ENCODE results near the gene C10orf143. TPM values are rescaled to one million over a fixed set of nuclear protein-coding genes. Genes with fewer than 3 reads are reported as not detected.
A peak's percentile ranks its signal among the peaks of the same experiment; 100 is the strongest.

The C10orf143 gene
- total RNA-seq, 1 donor from 2014 or later, result 0.96 TPM

DNA sequence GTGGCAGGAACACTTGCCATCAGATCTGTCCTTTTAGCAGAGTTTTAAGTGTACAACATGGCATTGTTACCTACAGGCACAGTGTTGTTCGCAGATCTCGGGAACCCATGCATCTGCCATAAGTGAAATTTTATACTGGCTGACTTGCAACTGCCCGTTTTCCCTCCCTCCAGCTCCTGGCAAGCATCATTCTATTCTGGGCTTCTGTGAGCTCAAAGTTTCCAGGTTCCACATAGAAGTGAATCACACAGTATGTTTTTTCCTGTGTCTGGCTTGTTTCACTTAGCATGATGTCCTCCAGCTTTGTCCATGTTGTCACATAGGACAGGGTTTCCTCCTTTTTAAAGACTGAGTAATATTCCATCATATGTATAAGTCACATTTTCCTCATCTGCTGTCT, 56.6 kb downstream of the C10orf143 start:
- DNase-seq (ENCODE audit: low read depth), result no peak

DNA sequence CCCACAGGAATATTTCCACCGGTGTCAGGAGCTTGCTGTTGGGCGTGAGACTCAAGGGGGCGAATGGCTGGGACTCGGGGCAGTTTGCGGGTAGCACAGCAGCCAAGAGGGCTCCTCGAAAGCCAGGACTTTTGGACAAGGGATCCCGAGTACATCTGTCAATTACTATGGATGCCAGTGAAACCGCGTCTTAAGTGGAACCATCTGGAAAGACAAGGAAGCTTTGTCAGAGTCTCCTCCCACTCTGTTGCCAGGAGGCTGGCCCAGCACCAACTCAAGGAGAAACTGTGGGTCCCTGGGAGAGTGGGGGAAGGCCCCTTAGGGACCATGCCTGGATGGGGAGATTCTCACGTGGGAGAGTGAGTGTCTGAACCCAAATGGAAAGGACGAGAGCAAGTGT, 57.1 kb downstream of the C10orf143 start:
- DNase-seq (ENCODE audit: low read depth), result peak; percentile 34

DNA sequence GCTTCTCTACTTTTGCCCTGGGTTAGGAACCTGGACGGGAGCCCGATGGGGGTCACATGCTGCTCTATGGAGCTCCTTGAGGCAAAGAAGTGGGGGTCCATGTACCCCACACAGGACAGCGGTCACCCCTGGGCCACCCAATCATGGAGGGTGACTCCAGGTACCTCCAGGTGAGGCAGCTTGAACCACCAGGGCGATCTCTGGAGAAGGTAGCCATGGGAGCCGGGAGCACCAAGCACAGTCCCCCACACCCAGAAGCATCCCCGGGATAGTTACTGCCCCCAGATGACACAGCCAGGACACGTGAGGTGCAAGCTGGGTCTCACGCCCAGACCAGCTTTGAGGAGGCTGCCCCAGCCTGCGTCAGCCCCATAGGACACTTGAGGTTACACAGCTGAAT, 58.4 kb downstream of the C10orf143 start:
- no peak for DNase-seq (ENCODE audit: low read depth)

DNA sequence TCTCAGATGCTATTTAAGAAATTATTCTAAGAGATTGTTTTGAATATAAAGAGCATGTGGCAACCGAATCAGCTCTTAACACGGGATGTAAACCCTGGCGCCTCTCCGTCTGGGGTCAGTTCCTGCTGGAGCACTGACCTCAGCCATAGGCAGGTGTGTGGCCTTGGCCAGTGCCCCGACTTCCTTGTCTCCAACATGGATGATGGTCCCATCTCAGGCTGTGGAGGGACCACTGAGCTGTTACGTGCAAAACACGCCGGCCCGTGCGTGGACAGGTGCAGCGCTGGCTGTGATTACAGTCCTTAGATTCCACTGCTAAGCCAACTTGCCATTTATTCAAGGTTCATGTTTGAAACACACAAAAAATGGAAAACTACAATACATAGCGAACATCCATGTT, 59.9 kb downstream of the C10orf143 start:
- DNase-seq (ENCODE audit: low read depth), result no peak

DNA sequence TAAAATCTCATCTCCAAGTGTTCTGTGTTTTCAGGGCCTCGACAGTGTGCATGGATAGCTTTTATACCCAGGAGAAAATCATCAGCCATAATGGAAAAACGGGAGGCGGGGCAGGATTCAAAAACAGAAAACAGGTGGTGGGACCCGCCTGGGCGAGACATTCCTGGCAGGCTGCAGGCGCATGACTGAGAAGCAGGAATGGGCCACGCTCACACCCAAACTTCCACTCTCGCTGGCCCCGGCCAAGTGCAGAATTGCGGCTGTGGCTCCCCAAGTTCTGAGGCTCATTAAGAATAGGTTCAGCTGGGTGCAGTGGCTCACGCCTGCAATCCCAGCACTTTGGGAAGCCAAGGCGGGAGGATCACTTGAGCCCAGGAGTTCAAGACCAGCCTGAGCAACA, 60.6 kb downstream of the C10orf143 start:
- DNase-seq (ENCODE audit: low read depth), result peak; percentile 72

DNA sequence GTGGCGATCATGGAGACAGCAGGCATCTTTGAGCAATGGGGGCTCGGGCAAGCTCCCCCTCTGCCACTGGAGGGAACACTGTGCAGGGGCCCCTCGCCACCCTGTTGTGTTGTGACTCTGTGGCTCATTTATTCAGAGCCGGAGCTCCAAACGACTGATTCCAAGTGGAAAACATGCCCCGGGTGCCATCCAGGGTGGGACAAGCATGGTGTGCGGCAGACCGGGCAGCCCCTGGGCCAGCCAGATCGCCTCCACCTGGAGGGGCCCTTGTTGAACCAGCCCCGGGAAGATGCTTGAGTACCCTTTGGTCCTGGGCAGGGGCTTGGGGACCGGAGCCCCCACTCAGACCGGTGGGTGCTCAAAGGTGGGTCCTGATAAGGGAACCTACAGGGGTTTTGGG, 61.4 kb downstream of the C10orf143 start:
- DNase-seq (ENCODE audit: low read depth), result no peak

DNA sequence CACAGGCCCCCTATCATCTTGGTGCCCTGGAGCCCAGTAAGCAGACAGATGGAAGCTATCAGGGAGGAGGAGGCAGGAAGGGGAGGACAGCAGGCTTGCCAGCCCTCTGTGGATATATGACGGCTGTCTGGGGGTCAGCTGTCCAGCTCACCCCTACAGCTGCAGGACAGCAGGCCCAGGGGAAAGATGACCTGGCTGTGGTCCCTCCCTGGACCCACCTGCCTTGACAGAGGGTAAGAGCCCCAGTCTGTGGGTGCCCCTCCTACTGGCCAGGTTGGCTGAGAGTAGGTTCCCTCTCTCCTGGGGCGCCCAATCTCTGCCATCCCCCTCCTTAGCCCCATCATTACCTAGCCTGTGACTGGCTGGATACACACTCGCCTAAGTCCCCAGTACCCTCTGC, 62.5 kb downstream of the C10orf143 start:
- DNase-seq (ENCODE audit: low read depth), result no peak

DNA sequence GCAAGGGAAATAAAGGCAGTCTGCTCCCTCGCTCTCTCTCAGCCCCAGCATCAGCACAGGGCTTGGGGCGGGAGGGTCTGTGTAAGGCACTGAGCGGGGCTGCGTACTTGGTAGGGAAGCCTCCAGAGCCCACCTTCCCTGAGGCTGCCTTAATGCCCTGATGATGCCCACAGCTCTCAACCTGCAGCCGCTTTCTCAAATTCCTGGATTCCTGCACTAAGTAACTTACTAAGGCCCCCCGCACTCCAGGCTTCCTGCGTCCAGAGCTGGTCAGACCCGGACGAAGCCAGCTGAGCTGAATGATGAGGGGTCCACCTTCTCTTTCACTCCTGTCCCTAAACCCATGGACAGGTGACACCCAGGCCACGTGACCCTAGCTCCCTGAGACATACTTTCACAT, 63.3 kb downstream of the C10orf143 start:
- no peak for DNase-seq (ENCODE audit: low read depth)

DNA sequence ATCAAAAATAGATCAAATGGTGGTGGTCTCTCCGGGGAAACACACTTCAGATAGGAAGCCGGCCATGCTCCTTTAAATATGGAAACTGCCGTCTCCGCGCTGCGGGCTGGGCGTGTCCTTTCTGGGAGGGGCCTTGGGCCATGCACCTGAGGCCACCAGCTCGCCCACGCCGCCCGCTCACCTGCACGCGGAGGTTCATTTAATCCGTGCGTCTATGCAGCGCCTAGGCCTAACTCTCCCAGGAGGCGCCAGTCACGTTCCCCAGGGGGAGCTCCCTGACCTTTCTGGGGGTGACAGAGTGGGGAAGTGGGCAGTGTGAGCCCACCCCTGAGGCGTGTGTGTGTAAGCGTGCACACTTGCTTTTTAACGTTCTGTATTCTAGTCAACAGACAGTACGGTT, 64.0 kb downstream of the C10orf143 start:
- DNase-seq (ENCODE audit: low read depth), result no peak

DNA sequence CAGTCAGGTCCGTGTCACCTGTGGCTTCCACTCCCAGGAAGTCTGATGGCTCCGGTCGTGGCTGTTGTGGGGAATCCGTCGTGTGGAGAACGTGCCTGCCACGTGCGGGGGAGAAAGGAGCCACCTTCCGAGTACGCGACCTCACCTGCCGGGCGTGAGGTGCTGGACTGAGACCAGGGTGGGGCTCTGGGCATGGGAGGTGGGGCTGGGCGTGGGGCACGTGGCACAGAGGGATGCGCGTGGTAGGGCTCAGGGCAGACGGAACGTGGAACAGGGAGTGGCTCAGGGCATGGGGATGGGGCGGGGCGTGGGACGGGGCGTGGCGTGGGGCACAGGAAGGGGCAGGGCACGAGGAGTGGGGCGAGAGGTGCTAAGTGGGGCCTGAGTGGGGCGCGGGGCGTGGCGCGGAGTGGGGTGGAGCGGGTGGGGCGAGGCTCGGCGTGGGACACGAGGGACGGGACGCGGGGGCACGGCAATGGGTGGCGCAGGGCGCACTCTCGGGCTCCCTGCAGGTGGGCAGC, 64.8 kb downstream of the C10orf143 start:
- DNase-seq (ENCODE audit: low read depth), result no peak

DNA sequence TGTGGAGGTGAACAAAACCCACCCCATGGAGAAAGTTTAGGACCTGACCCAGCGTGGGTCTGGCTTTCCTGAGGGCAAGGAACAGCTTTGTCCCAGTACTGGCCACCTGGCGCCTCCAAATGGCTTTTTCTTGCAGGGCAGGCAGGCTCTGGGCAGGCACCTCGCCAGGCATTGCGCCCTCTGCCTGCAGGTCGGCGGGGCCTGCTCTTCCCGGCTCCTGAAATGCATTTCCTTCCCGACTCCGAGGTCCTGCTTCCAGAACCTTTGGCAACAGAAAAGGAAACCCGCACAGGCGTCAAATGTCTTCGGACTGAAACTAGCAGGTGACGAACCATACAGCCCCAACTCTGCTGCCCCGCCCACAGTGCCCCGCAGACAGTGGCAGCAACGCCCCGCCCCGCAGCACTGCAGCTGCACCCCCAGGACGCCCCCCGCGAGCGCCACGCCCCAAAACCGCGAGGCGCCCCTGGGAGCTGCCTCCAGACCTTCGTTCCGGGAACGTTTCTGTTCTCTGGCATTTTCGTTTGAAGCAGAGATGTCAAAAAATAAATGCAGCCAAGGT, 65.5 kb downstream of the C10orf143 start:
- peak; percentile 68 for DNase-seq (ENCODE audit: low read depth)

DNA sequence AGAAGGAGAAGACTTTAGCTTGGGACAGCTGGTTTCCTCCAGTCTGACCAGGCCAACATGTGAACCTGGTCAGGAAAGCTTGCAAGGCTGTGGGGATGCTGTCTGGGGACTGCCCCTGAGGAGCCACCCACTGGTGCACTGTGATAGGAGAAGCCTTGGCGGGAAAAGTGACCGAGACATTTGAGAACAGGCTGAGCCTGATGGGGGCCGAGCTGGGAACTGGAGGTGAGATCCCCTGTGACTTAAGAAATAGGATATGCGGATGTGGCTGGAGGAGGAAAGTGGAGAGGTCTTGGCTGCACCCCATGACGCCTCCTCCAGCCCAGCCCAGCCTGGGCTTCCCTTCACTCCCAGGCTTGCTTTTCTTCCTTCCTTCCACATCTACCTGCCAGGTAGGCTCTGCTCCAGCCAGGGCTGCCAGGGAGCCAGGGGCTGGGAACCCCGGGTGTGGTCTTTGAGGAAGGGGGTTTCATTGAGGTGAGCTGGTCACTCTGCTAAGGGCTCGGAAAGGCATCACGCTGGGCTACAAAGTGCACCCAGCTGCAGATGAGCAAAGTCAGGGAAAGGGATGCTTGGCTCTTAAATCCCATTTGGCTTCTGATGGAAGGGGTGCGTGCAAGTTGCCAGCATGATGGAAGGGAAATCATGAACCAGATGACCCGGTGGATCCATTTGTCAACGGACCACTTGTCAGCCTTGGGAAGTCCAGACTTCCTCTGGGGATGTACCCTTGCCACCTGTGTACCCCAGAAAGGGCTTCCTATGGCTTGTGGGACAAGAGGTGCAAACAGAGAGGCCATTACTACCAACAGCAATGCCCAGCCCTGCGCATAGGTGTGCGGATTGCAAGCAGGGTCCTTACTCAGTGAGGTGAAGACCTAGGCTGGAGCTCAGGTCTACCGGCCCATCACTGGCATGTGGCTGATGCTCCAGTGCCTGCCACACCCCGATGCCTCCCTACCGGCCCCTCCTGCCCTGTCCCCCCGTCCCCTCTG, 66.3 kb downstream of the C10orf143 start:
- DNase-seq (ENCODE audit: low read depth), result no peak

DNA sequence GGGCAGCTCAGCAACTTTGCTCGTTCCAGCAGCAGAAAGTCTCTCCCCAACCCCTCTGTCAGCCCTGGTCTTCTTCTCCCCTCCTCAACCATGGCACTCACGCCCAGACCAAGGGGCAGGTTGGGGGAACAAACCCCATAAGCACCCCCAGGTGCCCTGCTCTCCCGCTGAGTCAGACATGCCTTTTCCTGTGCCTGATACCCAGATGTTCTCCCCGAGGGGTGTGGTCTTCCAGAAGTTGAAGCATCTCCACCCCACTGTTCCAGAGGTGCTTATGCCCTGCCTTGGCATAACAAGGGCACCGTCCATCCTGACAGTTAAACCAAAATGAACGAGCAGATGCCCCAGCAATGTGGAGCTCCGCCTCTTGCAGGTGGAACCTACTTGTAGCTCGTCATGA, 67.1 kb downstream of the C10orf143 start:
- DNase-seq (ENCODE audit: low read depth), result no peak

DNA sequence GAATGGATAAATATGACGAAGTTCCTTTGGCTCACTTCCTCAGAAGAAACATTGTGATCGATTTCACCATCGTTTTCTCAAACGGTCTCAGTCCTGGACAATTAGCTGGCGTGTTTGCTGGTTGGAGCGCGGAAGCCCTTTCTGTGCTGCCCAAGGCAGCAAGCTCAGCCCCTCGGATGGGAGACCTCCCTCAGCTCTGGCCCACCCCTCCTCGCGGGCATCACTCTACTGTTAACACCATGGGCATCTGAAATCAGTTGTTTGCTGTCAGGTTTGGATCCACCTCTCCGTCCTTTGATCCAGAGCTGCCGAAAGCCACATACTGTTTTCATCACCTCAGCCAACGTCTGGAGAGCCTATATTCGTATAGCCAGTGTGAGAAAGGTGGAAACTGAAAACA, 68.2 kb downstream of the C10orf143 start:
- DNase-seq (ENCODE audit: low read depth), result no peak

DNA sequence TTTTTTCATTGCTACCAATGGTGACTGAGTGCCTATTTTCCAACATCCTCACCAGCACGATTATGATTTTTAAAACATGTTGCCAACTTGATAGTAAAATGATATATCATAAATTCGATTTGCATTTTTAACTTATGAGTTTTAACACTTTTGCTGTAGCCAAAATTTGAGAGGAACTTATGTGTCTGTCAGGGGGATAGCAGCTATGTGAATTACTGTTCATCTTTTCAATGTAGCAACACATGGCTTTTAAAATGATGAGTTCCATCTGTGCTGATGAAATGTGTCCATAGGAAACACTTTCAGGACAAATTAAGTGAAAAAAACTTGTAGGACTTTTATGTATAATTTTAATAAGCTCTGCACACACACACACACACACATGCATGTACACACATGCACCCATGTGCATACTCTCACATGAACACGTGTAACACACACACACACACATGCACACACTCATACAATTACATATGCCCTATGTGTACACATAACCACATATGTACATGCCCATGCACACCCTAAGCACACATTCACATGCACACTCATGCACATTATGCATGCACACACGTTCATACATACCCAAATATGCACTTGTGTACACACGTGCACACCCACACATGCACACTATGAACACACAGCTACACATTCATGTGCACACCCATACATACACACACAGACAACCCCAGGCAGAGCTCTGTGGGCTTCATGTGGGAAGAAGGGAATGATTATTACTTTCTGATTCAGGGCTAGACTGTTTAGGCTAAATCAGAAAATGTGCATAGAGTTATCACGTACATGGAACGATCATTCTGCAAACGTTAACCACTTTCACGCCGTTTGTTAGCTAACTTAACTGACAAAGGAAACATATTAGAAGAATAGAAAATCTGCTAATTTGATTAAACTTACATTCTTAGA, 68.9 kb downstream of the C10orf143 start:
- no peak for DNase-seq (ENCODE audit: low read depth)

DNA sequence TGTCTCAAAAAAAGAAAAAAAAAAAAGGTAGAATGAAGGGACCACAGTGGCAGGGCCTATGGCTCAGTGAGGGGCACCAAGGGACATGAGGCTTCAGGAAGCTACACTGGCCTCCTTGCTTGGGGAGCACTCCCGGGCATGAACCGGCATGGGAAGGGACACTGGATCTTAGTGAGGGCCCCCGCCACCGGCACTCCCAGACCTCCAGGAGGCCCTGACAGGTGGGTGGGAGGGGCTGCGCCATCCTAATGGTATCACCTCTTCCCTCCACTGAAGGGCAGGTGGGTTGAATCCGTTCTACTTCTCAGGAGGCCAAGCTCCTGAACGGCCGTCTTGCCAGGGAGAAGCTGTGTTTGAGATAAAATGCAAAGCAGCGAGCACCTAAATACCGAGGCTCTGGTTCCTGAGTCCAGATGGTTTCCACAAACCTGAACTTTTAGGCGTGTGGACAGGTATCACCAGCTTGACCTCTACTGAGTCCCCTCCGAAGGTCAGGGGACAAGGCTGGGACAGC, 69.8 kb downstream of the C10orf143 start:
- no peak for DNase-seq (ENCODE audit: low read depth)

DNA sequence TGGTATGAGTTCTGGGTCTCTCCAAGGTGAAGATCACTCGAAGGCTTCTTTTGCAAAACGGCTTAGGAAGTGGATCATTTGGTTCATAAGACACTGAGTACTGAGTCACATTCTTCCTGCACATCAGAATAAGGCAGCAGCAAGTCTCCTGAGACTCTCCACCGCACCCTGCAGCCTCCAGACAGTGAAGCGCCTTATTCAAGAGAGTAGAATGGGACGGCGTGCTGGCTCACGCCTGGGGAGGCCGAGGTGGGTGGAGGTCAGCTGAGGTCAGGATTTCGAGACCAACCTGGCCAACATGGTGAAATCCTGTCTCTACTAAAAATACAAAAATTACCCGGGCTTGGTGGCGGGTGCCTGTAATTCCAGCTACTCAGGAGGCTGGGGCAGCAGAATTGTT, 70.3 kb downstream of the C10orf143 start:
- DNase-seq (ENCODE audit: low read depth), result no peak

DNA sequence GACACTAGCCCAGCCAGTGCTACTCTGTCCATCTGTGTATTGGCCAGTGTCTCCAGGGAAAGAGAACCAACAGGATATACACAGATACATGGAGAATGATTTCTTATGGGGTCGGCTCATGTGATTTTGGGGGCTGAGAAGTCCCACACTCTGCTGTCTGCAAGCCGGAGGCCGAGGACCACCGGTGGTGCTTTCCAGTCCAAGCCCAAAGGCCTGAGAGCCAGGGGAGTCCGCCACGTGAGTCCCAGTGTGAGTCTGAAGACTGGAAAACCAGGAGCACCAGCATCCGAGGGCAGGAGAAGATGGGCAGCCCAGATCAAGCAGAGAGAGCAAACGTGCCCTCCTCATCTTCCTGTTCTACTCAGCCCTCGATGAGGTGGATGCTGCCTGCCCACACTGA, 71.5 kb downstream of the C10orf143 start:
- DNase-seq (ENCODE audit: low read depth), result no peak

DNA sequence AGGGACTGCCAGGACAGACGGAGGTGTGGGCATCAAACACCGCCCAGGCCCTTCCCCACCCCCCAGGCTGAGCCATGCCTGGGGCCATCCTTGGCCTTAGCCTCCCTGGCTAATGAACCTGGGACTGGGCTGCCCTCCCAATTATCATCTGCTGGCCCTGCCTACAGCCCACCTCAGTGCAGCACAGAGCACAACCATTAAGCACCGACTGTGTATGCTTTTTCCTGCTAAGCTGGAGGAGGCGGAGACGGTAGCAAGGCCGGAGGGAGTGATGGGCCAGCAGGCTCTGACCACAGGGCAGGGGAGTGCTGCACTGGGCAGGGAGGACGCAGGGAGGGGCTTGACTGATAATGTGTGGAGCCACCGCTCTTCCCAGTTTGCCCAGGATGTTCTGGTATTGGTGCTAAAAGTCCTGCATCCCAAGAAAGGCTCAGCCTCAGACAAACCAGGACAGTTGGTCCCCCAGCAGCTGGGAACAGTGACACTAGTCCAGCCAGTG, 72.0 kb downstream of the C10orf143 start:
- DNase-seq (ENCODE audit: low read depth), result no peak

DNA sequence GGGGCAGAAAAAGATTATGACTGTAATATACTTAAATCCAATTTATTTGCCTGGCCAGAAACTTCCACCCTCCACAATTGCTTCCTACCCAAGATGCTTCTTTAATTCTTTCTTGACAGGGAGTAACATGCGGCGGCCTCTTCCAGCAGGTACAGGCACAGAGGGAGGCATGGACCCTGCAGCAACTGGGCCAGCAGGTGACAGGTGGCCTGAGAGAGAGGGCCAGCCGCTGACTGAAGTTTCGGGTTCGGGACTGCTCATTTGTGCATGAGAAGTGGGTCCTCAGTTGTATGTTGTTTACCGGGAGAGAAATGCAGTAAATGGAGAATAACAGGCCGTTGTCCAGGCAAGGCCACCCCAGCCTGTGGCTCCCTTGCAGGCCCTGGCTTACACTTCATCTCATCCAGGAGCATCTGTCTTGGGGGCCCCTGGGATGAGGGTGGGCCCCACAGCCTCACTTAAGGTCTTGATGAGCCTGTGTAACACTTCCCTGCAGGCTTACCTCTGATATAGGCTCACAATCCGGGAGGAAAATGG, 72.5 kb downstream of the C10orf143 start:
- DNase-seq (ENCODE audit: low read depth), result no peak

DNA sequence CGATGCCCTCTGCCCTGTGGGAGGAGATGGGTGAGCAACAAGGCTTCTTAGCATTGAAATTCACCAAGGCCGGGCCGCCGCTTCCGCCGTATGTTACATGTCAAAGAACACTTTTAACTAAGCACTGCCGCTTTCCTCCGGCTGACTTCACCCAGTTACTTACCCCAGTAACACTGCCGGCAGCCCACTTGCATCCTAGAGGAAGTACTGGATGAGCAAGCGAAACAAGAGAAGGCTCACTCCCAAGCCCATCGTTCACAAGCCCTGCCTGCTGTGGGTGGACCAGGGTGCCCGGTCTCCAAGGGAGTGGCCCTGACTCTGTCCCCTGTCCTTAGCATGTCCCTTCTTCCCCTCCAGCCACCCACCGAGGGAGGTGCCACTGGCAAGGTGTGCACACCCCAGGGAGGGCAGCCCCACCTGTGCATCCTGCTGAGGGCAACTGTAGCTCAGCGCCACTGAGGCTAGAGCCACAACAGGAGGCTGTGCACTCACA, 73.4 kb downstream of the C10orf143 start:
- DNase-seq (ENCODE audit: low read depth), result no peak

Data from myocyte (in vitro differentiated cells).